Hepatocyte (in vitro differentiated cells): ENCODE data around the gene PCDHGA10. TPM values are rescaled to one million over a fixed set of nuclear protein-coding genes. Genes with fewer than 3 reads are reported as not detected.

Experiments used
- DNase-seq: peaks from one replicate; pipeline ENCODE4 v3.0.0-alpha.2; 2016; ENCODE audit warnings: low spot score
- H2AFZ ChIP-seq: fragments of 200-600 bp; sonication (generic); 2 replicates; pipeline ENCODE4 v1.6.0; 2016; ENCODE audit warnings: antibody characterized with exemption, mild to moderate bottlenecking
- H3K27ac ChIP-seq: fragments of 200-600 bp; sonication (generic); 2 replicates; pipeline ENCODE4 v1.5.1; 2016; ENCODE audit warnings: mild to moderate bottlenecking
- H3K27me3 ChIP-seq: fragments of 200-600 bp; sonication (generic); 2 replicates; pipeline ENCODE4 v1.6.1; 2016
- H3K36me3 ChIP-seq: fragments of 200-600 bp; sonication (generic); replicated peaks from 2 replicates; pipeline ENCODE4 v1.5.1; 2016; ENCODE audit warnings: low read depth; ENCODE audit not compliant: insufficient read depth
- H3K4me1 ChIP-seq: fragments of 200-600 bp; sonication (generic); 2 replicates; pipeline ENCODE4 v1.5.1; 2016; ENCODE audit warnings: mild to moderate bottlenecking, moderate library complexity; ENCODE audit not compliant: insufficient read depth
- H3K4me2 ChIP-seq: fragments of 200-600 bp; sonication (generic); 2 replicates; pipeline ENCODE4 v1.6.0; 2016
- H3K4me3 ChIP-seq: fragments of 200-600 bp; sonication (generic); 2 replicates; pipeline ENCODE4 v1.5.1; 2016; ENCODE audit warnings: mild to moderate bottlenecking
- H3K79me2 ChIP-seq: fragments of 200-600 bp; sonication (generic); 2 replicates; pipeline ENCODE4 v1.6.0; 2017; ENCODE audit warnings: mild to moderate bottlenecking
- H3K9me2 ChIP-seq: fragments of 200-600 bp; sonication (generic); replicated peaks from 2 replicates; pipeline ENCODE4 v1.6.0; 2017; ENCODE audit warnings: mild to moderate bottlenecking; ENCODE audit not compliant: insufficient read depth
- H3K9me3 ChIP-seq: fragments of 200-600 bp; sonication (generic); 2 replicates; pipeline ENCODE4 v1.5.1; 2016; ENCODE audit warnings: low read depth, mild to moderate bottlenecking
- H4K20me1 ChIP-seq: fragments of 200-600 bp; sonication (generic); 2 replicates; pipeline ENCODE4 v1.6.0; 2016; ENCODE audit warnings: mild to moderate bottlenecking; ENCODE audit not compliant: insufficient read depth, poor library complexity, severe bottlenecking
- CTCF ChIP-seq: fragments of 200-600 bp; sonication (generic); IDR thresholded peaks from 2 replicates; pipeline ENCODE4 v1.5.1; 2016; ENCODE audit warnings: antibody characterized with exemption, mild to moderate bottlenecking; ENCODE audit not compliant: poor library complexity
- EZH2 ChIP-seq: fragments of 200-600 bp; sonication (generic); IDR thresholded peaks from 2 replicates; pipeline ENCODE4 v1.6.1; 2016; ENCODE audit warnings: antibody characterized with exemption, mild to moderate bottlenecking, borderline replicate concordance
- EZH2phosphoT487 ChIP-seq: fragments of 200-600 bp; sonication (generic); IDR thresholded peaks from one replicate; pipeline ENCODE4 v1.6.1; 2018; ENCODE audit warnings: antibody characterized with exemption, mild to moderate bottlenecking, low read depth, moderate library complexity; ENCODE audit not compliant: unreplicated experiment, severe bottlenecking
- WGBS: methylation state at CpG from one replicate; pipeline ENCODE4 v1.1.6; 2016; ENCODE audit warnings: low lambda C conversion rate; ENCODE audit errors: missing lambda C conversion rate; 5-methylcytosine and 5-hydroxymethylcytosine counted together
- polyA plus RNA-seq: library from polyadenylated mRNA; unstranded; fragments of >200 nt; fragmentation: Nextera tagmentation; extraction: Ambion mirVana; gene quantifications from 2 replicates; pipeline ENCODE4 v1.2.1, GENCODE V29; 2016
- total RNA-seq: library from RNA; depleted of rRNA; stranded (reverse); fragments of >200 nt; gene quantifications from 2 replicates; pipeline ENCODE4 v1.2.3, GENCODE V29; 2014

Gene PCDHGA10
- total and polyA plus RNA-seq, 2 experiments from 2014 or later, result 3.0 to 6.7 TPM

GRCh38 chr5:141421489-141421855 lies 8.7 kb downstream of the PCDHGA10 start:
- H2AFZ ChIP-seq, result no peak overlapping the region
- H3K36me3 ChIP-seq, result peaks cover 14% of the 10 kb centered on the region
- no peaks in the 10 kb centered on the region for H3K27me3 ChIP-seq
- no peak overlapping the region for H3K27ac ChIP-seq
- DNase-seq, result no peak
- H3K4me1 ChIP-seq, result no peaks in the 10 kb centered on the region
- H3K9me2 ChIP-seq, result no peaks in the 10 kb centered on the region
- H3K4me2 ChIP-seq, result peak overlapping the region; percentile 60
- H3K9me3 ChIP-seq, result peaks cover 77% of the 10 kb centered on the region
- peaks cover 13% of the 10 kb centered on the region for H3K79me2 ChIP-seq
- TF ChIP-seq EZH2phosphoT487, result no peak
- TF ChIP-seq CTCF, result no peak
- TF ChIP-seq EZH2, result no peak
- H3K4me3 ChIP-seq, result peak overlapping the region; percentile 29
- WGBS, result 72% methylated on average over 13 of the region's 13 CpGs
- H4K20me1 ChIP-seq, result no peaks in the 10 kb centered on the region

DNA sequence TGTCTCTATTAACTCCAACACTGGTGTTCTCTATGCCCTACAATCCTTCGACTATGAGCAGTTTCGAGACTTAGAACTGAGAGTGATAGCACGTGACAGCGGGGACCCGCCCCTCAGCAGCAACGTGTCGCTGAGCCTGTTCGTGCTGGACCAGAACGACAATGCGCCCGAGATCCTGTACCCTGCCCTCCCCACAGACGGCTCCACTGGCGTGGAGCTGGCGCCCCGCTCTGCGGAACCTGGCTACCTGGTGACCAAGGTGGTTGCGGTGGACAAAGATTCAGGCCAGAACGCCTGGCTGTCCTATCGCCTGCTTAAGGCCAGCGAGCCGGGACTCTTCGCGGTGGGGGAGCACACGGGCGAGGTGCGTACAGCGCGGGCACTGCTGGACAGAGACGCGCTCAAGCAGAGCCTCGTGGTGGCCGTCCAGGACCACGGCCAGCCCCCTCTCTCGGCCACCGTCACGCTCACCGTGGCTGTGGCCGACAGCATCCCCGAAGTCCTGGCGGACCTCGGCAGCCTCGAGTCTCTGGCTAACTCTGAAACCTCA lies 10.0 kb downstream of the PCDHGA10 start:
- no peaks in the 10 kb centered on the region for H4K20me1 ChIP-seq
- H3K79me2 ChIP-seq, result peaks cover 13% of the 10 kb centered on the region
- TF ChIP-seq CTCF, result no peak
- TF ChIP-seq EZH2, result no peak
- no peak for TF ChIP-seq EZH2phosphoT487
- no peaks in the 10 kb centered on the region for H3K9me2 ChIP-seq
- no peaks in the 10 kb centered on the region for H3K4me1 ChIP-seq
- no peak overlapping the region for H3K27ac ChIP-seq
- H2AFZ ChIP-seq, result no peak overlapping the region
- peaks cover 90% of the 10 kb centered on the region for H3K9me3 ChIP-seq
- WGBS, result 99% methylated on average over 40 of the region's 42 CpGs
- H3K4me2 ChIP-seq, result no peak overlapping the region
- H3K27me3 ChIP-seq, result no peaks in the 10 kb centered on the region
- DNase-seq, result no peak
- H3K36me3 ChIP-seq, result peaks cover 14% of the 10 kb centered on the region
- no peak overlapping the region for H3K4me3 ChIP-seq

GRCh38 chr5:141427783-141428426 lies 15.1 kb downstream of the PCDHGA10 start:
- Histone ChIP-seq H3K27ac (no peak overlapping the region), H3K79me2 (peaks cover 15% of the 10 kb centered on the region), H3K36me3 (peaks cover 15% of the 10 kb centered on the region), H3K9me2 (no peaks in the 10 kb centered on the region), H3K27me3 (no peaks in the 10 kb centered on the region), H3K4me1 (no peaks in the 10 kb centered on the region), H3K4me3 (no peak overlapping the region), H2AFZ (no peak overlapping the region), H4K20me1 (no peaks in the 10 kb centered on the region), H3K9me3 (peaks cover 83% of the 10 kb centered on the region), H3K4me2 (no peak overlapping the region)
- DNase-seq, result no peak
- TF ChIP-seq EZH2 (no peak), CTCF (no peak), EZH2phosphoT487 (no peak)
- WGBS, result over 99% methylated on average over 50 of the region's 53 CpGs
